Jurkat, Clone E6-1 (cell line): ENCODE results near the gene SIAH2.

Experiments used
- DNase-seq: peaks from one replicate; pipeline ENCODE4 v3.0.0-alpha.2; 2011; ENCODE audit warnings: low read depth, low spot score
- H3K4me3 ChIP-seq: 2 replicates; pipeline ENCODE4 v1.5.1; 2011; ENCODE audit warnings: mild to moderate bottlenecking, low read length, control low read depth, moderate library complexity

Gene SIAH2

DNA sequence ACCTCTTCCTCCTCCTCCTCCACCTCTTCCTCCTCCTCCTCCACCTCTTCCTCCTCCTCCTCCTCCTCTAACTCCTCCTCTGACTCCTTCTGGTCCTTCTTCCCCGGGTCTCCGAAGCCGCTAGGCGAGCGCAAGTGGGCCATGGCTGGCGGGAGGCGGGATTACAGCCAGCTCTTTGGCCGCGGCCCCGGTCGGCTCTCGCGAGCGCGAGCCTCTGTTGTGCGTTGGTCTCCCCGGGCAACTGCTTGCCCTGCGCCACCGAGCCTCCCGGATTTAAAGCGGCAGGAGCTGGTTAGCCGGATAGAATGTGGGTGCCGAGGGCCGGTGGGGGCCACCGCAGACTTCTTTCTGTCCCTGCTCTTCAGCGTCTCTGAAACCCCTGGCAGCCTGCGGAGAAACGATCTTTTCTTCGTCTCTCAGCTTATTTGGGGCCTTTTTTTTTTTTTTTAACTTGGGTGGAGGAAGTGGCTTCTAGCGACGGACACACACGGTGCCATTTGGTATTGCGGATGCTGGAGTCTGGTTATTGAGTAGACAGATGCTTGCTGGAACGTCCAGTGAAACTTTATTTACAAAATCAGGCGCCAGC is 59.1 kb downstream of the SIAH2 start, which contains the start of gene ERICH6:
Gene ERICH6 (minus strand): TSS at position 165 of the 589 bp plus-strand sequence. CDS start 22 bp downstream, at position 143.
- peak; percentile 49 for DNase-seq
- peak within 1 kb of the TSS; percentile 58 for H3K4me3 ChIP-seq

DNA sequence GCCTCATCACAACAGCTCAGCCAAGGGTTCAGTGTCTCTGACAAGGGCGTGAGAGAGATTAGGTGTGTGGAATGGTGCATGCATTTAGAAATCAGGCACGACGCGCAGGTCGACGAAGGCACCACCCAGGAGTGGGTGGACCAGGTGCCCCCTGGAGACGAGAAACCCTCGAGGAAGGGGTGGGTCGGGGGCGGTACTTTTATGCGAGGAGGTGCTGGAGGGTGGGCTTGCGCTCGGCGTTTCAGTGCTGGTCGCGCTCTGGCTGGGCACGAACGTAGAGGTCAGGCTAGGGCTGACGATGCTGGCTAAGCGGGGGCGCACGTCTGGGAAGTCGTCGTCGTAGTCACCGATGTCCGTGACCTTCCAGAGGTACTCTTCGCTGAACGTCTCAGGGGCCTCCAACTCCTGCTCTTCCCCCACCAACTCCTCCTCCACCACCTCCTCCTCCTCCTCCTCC is 59.6 kb downstream of the SIAH2 start:
- peak overlapping the region; percentile 58 for H3K4me3 ChIP-seq
- no peak for DNase-seq

DNA sequence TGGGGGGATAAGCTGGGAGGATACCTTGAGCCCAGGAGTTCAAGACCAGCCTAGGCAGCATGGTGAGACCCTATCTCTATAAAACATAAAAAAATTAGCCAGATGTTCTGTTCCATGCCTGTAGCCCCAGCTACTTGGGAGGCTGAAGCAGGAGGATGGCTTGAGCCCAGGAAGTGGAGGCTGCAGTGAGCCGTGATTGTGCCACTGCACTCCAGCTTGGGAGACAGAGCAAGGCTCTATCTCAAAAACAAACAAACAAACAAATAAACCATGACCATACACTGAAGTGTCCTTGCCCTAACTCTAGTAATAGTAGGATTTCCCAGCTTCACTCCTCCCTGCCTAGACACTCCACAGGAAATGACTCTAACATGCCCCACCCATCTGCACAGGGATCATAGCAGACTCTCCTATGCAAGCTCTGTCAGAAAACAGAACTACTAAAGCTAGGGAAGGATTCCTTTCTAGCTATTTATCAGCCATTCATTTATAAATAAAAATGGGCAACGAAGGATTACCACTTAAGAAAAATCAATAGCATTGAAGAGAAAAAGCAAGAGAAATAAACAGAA is 63.8 kb downstream of the SIAH2 start:
- DNase-seq = no peak
- H3K4me3 ChIP-seq = no peak overlapping the region

GRCh38 chr3:150697646-150698045 is 65.3 kb downstream of the SIAH2 start:
- H3K4me3 ChIP-seq = no peak overlapping the region
- DNase-seq = no peak

DNA sequence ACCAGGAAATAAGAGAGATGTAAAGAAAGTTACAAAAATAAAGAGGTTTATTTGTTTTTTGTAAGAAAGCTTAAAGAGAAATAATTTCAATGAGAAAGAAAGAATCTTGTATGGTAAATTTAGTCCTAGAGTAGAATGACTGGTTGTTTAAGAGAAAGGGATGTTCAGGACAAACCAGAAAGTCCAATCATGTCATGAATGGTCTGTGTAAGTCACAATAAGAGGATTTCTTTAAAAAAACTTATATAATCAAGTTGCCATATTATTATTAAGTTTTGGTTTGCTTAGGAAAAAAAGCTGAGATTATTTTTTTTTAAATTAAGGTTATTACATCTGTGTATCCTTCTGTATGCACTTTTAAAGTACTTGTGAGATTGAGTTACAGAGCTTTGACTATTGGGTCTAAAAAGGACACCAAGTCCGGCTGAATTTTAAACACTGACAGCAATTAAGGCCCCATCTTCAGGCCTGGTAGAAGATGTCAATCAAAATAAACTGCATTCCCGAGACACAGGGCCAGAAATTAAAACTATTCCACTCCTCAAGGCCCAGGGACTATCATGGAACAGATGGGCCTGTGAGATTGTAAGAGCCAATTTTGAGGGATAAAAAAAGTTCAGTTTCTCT is 71.4 kb downstream of the SIAH2 start:
- no peak for DNase-seq
- no peak overlapping the region for H3K4me3 ChIP-seq
